GM06990 (cell line): Measurements from ENCODE around the gene TBCEL.

Source experiments
- DNase-seq: peaks from one replicate; pipeline ENCODE4 v3.0.0-alpha.2; 2011; ENCODE audit not compliant: insufficient read length; ENCODE audit errors: extremely low read depth
- H3K27me3 ChIP-seq: replicated peaks from 2 replicates; pipeline ENCODE4 v1.6.0; 2011; ENCODE audit warnings: low read length; ENCODE audit not compliant: control insufficient read depth, insufficient read depth
- H3K36me3 ChIP-seq: 2 replicates; pipeline ENCODE4 v1.5.1; 2011; ENCODE audit warnings: low read length; ENCODE audit not compliant: control insufficient read depth, insufficient read depth
- H3K4me3 ChIP-seq: replicated peaks from 2 replicates; pipeline ENCODE4 v1.5.1; 2011; ENCODE audit warnings: low read depth, mild to moderate bottlenecking, control low read depth, low read length
- TF ChIP-seq, protein P1 (sequence below): IDR thresholded peaks from 2 replicates; pipeline ENCODE4 v1.5.1; 2011; ENCODE audit warnings: low read length, control low read depth, mild to moderate bottlenecking, inconsistent platforms; ENCODE audit not compliant: insufficient read depth, poor library complexity, severe bottlenecking

The TBCEL gene

DNA sequence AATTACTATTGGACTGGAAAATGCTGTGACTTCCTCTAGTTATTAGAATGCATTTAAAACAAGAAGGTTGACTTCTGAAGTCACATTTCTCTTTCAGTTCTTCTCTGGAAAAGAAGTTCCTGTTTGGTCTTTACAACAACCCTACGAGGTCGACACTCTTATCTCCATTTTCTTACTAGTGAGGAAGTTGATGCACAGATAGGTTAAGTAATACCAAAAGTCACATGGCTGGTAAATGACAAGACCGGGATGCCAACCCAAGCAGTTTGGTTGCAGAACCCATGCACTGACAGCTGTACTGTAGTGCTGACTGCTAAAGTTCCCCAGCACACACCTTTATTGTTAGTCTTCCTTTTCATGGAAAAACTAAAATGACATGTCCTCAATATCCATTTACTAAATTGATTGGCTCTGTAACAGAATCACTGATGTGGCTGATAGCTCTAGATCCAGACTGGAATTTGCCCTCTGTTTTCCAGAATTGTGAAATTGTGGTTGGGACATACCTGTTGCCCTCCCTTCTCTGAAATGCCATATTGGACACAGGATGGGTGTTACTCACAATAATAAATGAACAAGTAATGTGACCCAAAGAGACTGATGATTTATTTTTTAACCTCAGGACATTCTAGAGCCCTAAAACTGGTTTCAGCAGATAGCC lies 67.7 kb downstream of the TBCEL start:
- TF ChIP-seq, protein P1, sequence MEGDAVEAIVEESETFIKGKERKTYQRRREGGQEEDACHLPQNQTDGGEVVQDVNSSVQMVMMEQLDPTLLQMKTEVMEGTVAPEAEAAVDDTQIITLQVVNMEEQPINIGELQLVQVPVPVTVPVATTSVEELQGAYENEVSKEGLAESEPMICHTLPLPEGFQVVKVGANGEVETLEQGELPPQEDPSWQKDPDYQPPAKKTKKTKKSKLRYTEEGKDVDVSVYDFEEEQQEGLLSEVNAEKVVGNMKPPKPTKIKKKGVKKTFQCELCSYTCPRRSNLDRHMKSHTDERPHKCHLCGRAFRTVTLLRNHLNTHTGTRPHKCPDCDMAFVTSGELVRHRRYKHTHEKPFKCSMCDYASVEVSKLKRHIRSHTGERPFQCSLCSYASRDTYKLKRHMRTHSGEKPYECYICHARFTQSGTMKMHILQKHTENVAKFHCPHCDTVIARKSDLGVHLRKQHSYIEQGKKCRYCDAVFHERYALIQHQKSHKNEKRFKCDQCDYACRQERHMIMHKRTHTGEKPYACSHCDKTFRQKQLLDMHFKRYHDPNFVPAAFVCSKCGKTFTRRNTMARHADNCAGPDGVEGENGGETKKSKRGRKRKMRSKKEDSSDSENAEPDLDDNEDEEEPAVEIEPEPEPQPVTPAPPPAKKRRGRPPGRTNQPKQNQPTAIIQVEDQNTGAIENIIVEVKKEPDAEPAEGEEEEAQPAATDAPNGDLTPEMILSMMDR: no peak
- Histone ChIP-seq H3K27me3 (no peaks in the 10 kb centered on the region), H3K36me3 (no peaks in the 10 kb centered on the region), H3K4me3 (no peak overlapping the region)
- no peak for DNase-seq

GRCh38 chr11:121095561-121095960 lies 71.7 kb downstream of the TBCEL start:
- no peak overlapping the region for H3K4me3 ChIP-seq
- no peaks in the 10 kb centered on the region for H3K27me3 ChIP-seq
- TF ChIP-seq, protein P1: no peak
- H3K36me3 ChIP-seq: no peaks in the 10 kb centered on the region
- no peak for DNase-seq

GRCh38 chr11:121099364-121099763 lies 75.5 kb downstream of the TBCEL start:
- H3K27me3 ChIP-seq: no peaks in the 10 kb centered on the region
- TF ChIP-seq, protein P1: no peak
- no peak overlapping the region for H3K4me3 ChIP-seq
- no peaks in the 10 kb centered on the region for H3K36me3 ChIP-seq
- no peak for DNase-seq

GRCh38 chr11:121099885-121100284 lies 76.0 kb downstream of the TBCEL start:
- Histone ChIP-seq H3K36me3 (no peaks in the 10 kb centered on the region), H3K4me3 (no peak overlapping the region), H3K27me3 (no peaks in the 10 kb centered on the region)
- no peak for DNase-seq
- TF ChIP-seq, protein P1: no peak

DNA sequence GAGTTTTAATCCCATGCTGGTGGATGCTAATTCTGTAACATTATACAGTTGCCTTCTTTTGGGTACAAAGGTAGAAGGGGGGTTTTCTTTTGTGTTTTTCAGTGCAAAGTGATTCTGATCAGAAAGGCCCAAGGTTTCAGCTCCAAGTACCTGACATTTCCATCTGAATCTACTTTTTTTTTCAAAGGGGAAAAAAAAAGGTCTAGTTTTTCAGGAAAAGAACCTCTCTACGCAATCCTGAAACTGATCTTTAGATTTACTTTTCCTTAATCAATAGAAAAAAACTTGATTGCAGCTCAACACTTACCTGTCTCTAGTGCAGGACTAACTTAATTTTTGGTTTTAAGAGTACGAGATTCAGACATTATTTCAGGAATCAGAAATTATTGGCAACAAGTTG lies 77.0 kb downstream of the TBCEL start, which contains the start of gene TECTA:
TECTA (plus strand) TSS at position 301 of the 400 bp plus-strand sequence. CDS start 1,423 bp downstream, outside the sequence.
- TF ChIP-seq, protein P1: no peak

More for the DNA sequence above, 77.0 kb downstream of the TBCEL start, which contains the start of gene TECTA:
- DNase-seq: no peak
- H3K4me3 ChIP-seq: no peak within 1 kb of the TSS
- H3K27me3 ChIP-seq: no peaks in the 10 kb centered on the region
- no peaks in the 10 kb centered on the region for H3K36me3 ChIP-seq
